Measurements from ENCODE around the gene RNLS.

GRCh38 chr10:88525371-88526069 lies 57.6 kb downstream of the RNLS start:
- no peak for TF ChIP-seq CTCF (IDR thresholded peaks at IDR 0.05; ENCODE audit: low read length)
- no peak for TF ChIP-seq EZH2 (IDR thresholded peaks at IDR 0.05; ENCODE audit: borderline replicate concordance, low read length)

Measured in OCI-LY1 (cell line).